Ishikawa (cell line): Measurements from ENCODE around the gene NFIB.

Experiments
- CEBPB ChIP-seq: IDR thresholded peaks from 2 replicates; pipeline ENCODE4 v1.6.1; 2012
- CREB1 ChIP-seq: IDR thresholded peaks from 2 replicates; pipeline ENCODE4 v1.6.1; 2012; ENCODE audit warnings: low read depth
- EGR1 ChIP-seq: IDR thresholded peaks from 2 replicates; pipeline ENCODE4 v1.6.1; 2012
- EP300 ChIP-seq: IDR thresholded peaks from 2 replicates; pipeline ENCODE4 v1.6.1; 2012; ENCODE audit warnings: borderline replicate concordance
- FOXM1 ChIP-seq: IDR thresholded peaks from 2 replicates; pipeline ENCODE4 v1.6.1; 2012; ENCODE audit warnings: low read depth, borderline replicate concordance
- NFIC ChIP-seq: IDR thresholded peaks from 2 replicates; pipeline ENCODE4 v1.6.1; 2012
- RAD21 ChIP-seq: IDR thresholded peaks from 2 replicates; pipeline ENCODE4 v1.6.1; 2012; ENCODE audit warnings: low read depth
- REST ChIP-seq: IDR thresholded peaks from 2 replicates; pipeline ENCODE4 v1.6.1; 2012; ENCODE audit warnings: low read depth, mild to moderate bottlenecking
- TAF1 ChIP-seq: IDR thresholded peaks from 2 replicates; pipeline ENCODE4 v1.6.1; 2012; ENCODE audit warnings: low read depth, mild to moderate bottlenecking
- TCF12 ChIP-seq: IDR thresholded peaks from 2 replicates; pipeline ENCODE4 v1.6.1; 2012; ENCODE audit warnings: low read depth
- TEAD4 ChIP-seq: IDR thresholded peaks from 2 replicates; pipeline ENCODE4 v1.6.1; 2012
- USF1 ChIP-seq: IDR thresholded peaks from 2 replicates; pipeline ENCODE4 v1.6.1; 2012
- YY1 ChIP-seq: IDR thresholded peaks from 2 replicates; pipeline ENCODE4 v1.6.1; 2012; ENCODE audit warnings: low read depth
- ZBTB7A ChIP-seq: IDR thresholded peaks from 2 replicates; pipeline ENCODE4 v1.6.1; 2012; ENCODE audit warnings: low read depth
- TF ChIP-seq, protein P1 (sequence below): IDR thresholded peaks from 2 replicates; pipeline ENCODE4 v1.6.1; 2012

Gene NFIB

GRCh38 chr9:14343261-14344031 is 29.5 kb upstream of the NFIB start:
- TF ChIP-seq USF1 (no peak), FOXM1 (no peak), ZBTB7A (no peak), REST (no peak), CEBPB (no peak), EGR1 (no peak), EP300 (no peak), TEAD4 (no peak), TCF12 (no peak), RAD21 (no peak), CREB1 (no peak), NFIC (no peak), YY1 (no peak), TAF1 (no peak)
- TF ChIP-seq, protein P1, sequence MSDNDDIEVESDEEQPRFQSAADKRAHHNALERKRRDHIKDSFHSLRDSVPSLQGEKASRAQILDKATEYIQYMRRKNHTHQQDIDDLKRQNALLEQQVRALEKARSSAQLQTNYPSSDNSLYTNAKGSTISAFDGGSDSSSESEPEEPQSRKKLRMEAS, result no peak

DNA sequence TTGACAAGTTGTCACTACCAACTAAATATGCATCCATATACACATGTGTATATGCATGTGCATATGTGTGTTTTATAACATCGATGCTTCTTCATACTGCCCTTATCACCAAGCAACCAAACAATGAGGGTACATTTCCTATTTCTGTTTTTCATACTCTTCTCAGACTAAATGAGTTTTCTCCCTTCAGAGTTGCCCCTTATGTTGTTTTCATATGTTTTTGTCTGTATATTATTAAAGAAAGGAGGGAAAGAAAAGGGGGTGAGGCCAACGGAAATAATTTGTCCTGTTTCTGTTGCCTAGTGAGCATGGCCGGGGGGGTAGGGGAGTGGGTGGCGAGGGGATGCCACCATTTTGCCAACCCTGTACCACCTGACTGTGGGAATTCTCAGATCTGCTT is 28.8 kb upstream of the NFIB start:
- TF ChIP-seq EGR1 (no peak), YY1 (no peak)

DNA sequence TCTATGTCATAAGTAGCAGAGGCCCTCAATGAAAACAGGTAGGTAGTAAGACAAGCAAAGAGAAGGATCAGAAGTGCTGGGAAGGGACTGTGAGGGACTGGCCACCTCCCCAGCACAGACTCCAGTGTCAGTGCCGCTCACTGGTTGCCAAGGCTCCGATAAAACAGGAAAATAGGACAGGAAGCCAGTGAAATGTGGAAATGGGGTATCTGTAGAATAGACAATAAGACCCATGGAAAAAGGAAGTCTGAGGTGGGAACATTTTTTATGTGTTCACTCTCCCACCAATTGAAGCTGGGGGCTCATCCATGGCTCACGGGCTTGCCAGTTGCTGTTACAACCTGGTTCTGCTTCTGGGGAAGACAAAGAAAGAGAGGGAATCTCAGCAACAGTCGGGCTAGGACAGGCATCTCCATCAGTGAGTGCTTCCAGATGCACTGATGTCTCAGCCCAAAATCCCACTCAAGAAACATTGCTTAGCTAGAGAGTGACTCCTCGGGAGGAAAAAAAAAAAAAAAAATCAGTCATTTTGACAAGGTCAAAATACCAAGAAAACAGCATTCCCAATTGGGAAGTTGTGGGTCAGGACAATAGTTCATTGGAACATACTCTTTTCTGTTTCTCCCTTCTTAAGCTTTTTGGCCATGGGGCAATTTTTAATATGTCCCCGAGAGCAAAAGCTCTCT is 27.6 kb upstream of the NFIB start:
- TF ChIP-seq RAD21, result no peak
- TF ChIP-seq, protein P1, result no peak
- no peak for TF ChIP-seq EP300
- no peak for TF ChIP-seq USF1
- no peak for TF ChIP-seq TEAD4
- no peak for TF ChIP-seq CEBPB
- TF ChIP-seq NFIC, result no peak
- TF ChIP-seq TAF1, result no peak
- TF ChIP-seq REST, result no peak
- TF ChIP-seq TCF12, result no peak
- TF ChIP-seq YY1, result no peak

DNA sequence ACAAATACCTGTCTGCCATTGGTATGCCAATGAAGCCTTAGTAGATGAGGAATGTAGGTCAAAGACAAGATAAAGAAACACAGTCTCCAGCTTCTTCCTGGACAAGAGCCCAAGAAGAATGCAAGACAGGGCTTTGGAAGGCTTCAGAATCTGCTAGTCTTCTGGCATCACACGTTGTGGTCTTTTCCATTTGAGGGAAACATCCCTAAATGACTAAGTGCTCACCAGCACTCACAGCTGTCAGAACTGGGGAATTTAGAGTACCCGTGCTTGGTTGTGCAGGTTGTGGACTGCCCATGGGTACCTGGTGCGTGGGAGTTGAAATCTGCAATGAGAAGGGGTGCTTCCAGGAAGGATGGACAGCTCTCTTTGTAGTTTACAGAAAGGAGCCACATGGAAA is 27.1 kb upstream of the NFIB start:
- no peak for TF ChIP-seq USF1
- no peak for TF ChIP-seq FOXM1
- TF ChIP-seq, protein P1, result no peak
- TF ChIP-seq NFIC, result no peak
- TF ChIP-seq EGR1, result no peak
- TF ChIP-seq TAF1, result no peak
- no peak for TF ChIP-seq TEAD4
- no peak for TF ChIP-seq REST
- TF ChIP-seq YY1, result no peak
- no peak for TF ChIP-seq EP300
- no peak for TF ChIP-seq CREB1
- no peak for TF ChIP-seq ZBTB7A
- TF ChIP-seq TCF12, result no peak
